ENCODE measurements around the gene CCDC12.

- TF ChIP-seq POLR2A (IDR thresholded peaks at IDR 0.05) (no peak), CTCF (IDR thresholded peaks at IDR 0.05) (no peak)
These were observed 28.9 kb upstream of the CCDC12 start for GRCh38 chr3:47005212-47006144.

Measured in lower leg skin (tissue), 3 donors.